ENCODE measurements around the gene LMBR1.
"Not testable (repeated sequence)": the region's sequence is repeated elsewhere in the genome, so short reads cannot be mapped to it uniquely, and the experiment has no call there.

LMBR1 gene

GRCh38 chr7:156659961-156660360 lies 233.0 kb downstream of the LMBR1 start:
- ATAC-seq (replicated peaks; ENCODE audit: extremely low read depth, poor library complexity, severe bottlenecking): no peak
- Mint-ChIP-seq H3K27ac (ENCODE audit: low read depth) (no peak overlapping the region), H3K4me3 (no peak overlapping the region), H3K36me3 (ENCODE audit: insufficient read depth) (peaks cover 1% of the 10 kb centered on the region), H3K4me1 (no peaks in the 10 kb centered on the region), H3K27me3 (peaks cover 40% of the 10 kb centered on the region), H3K9me3 (no peaks in the 10 kb centered on the region)
- no peak for DNase-seq (ENCODE audit: low spot score in 2 of 2)

- no peaks in the 10 kb centered on the region for H3K4me1 Mint-ChIP-seq
- peaks cover 1% of the 10 kb centered on the region for H3K36me3 Mint-ChIP-seq (ENCODE audit: insufficient read depth)
- no peak for ATAC-seq (replicated peaks; ENCODE audit: extremely low read depth, poor library complexity, severe bottlenecking)
- H3K9me3 Mint-ChIP-seq: no peaks in the 10 kb centered on the region
- H3K4me3 Mint-ChIP-seq: no peak overlapping the region
- DNase-seq (ENCODE audit: low spot score in 2 of 2): no peak
- H3K27me3 Mint-ChIP-seq: peaks cover 47% of the 10 kb centered on the region
- H3K27ac Mint-ChIP-seq (ENCODE audit: low read depth): no peak overlapping the region
Measured at GRCh38 chr7:156659203-156659602, 233.8 kb downstream of the LMBR1 start.

- Mint-ChIP-seq H3K4me3 (no peak overlapping the region), H3K27me3 (peaks cover 58% of the 10 kb centered on the region), H3K9me3 (no peaks in the 10 kb centered on the region), H3K4me1 (no peaks in the 10 kb centered on the region), H3K27ac (ENCODE audit: low read depth) (no peak overlapping the region), H3K36me3 (ENCODE audit: insufficient read depth) (no peaks in the 10 kb centered on the region)
- no peak for ATAC-seq (replicated peaks; ENCODE audit: extremely low read depth, poor library complexity, severe bottlenecking)
- no peak for DNase-seq (ENCODE audit: low spot score in 2 of 2)
Measured at GRCh38 chr7:156657681-156658080, 235.3 kb downstream of the LMBR1 start.

- DNase-seq (ENCODE audit: low spot score in 2 of 2) (no peak), ATAC-seq (replicated peaks; ENCODE audit: extremely low read depth, poor library complexity, severe bottlenecking) (no peak)
- Mint-ChIP-seq H3K27ac (ENCODE audit: low read depth) (no peak overlapping the region), H3K36me3 (ENCODE audit: insufficient read depth) (no peaks in the 10 kb centered on the region), H3K9me3 (no peaks in the 10 kb centered on the region), H3K27me3 (peaks cover 69% of the 10 kb centered on the region), H3K4me3 (no peak overlapping the region), H3K4me1 (no peaks in the 10 kb centered on the region)
Measured at GRCh38 chr7:156656598-156656997, 236.4 kb downstream of the LMBR1 start.

GRCh38 chr7:156655983-156656382 lies 237.0 kb downstream of the LMBR1 start:
- H3K4me1 Mint-ChIP-seq: no peaks in the 10 kb centered on the region

GRCh38 chr7:156655251-156655650 lies 237.7 kb downstream of the LMBR1 start:
- DNase-seq (ENCODE audit: low spot score in 2 of 2) (no peak), ATAC-seq (replicated peaks; ENCODE audit: extremely low read depth, poor library complexity, severe bottlenecking) (no peak)
- peaks cover 77% of the 10 kb centered on the region for H3K27me3 Mint-ChIP-seq
- no peaks in the 10 kb centered on the region for H3K9me3 Mint-ChIP-seq
- no peak overlapping the region for H3K4me3 Mint-ChIP-seq
- H3K36me3 Mint-ChIP-seq (ENCODE audit: insufficient read depth): no peaks in the 10 kb centered on the region
- H3K4me1 Mint-ChIP-seq: no peaks in the 10 kb centered on the region
- no peak overlapping the region for H3K27ac Mint-ChIP-seq (ENCODE audit: low read depth)

More at GRCh38 chr7:156655983-156656382, 237.0 kb downstream of the LMBR1 start:
- Mint-ChIP-seq H3K27ac (ENCODE audit: low read depth) (no peak overlapping the region), H3K4me3 (no peak overlapping the region), H3K36me3 (ENCODE audit: insufficient read depth) (no peaks in the 10 kb centered on the region), H3K9me3 (no peaks in the 10 kb centered on the region), H3K27me3 (peaks cover 75% of the 10 kb centered on the region)
- DNase-seq (ENCODE audit: low spot score in 2 of 2) (no peak), ATAC-seq (replicated peaks; ENCODE audit: extremely low read depth, poor library complexity, severe bottlenecking) (no peak)

GRCh38 chr7:156654511-156655234 lies 238.3 kb downstream of the LMBR1 start:
- ATAC-seq (replicated peaks; ENCODE audit: extremely low read depth, poor library complexity, severe bottlenecking) (no peak), DNase-seq (ENCODE audit: low spot score in 2 of 2) (no peak)
- Mint-ChIP-seq H3K9me3 (no peaks in the 10 kb centered on the region), H3K27me3 (peaks cover 77% of the 10 kb centered on the region), H3K4me1 (no peaks in the 10 kb centered on the region), H3K36me3 (ENCODE audit: insufficient read depth) (no peaks in the 10 kb centered on the region), H3K27ac (ENCODE audit: low read depth) (no peak overlapping the region), H3K4me3 (no peak overlapping the region)

- Mint-ChIP-seq H3K4me3 (no peak overlapping the region), H3K9me3 (no peaks in the 10 kb centered on the region)
Measured at GRCh38 chr7:156652886-156653568, 240.0 kb downstream of the LMBR1 start.

GRCh38 chr7:156651474-156651873 lies 241.5 kb downstream of the LMBR1 start:
- H3K4me1 Mint-ChIP-seq: no peaks in the 10 kb centered on the region
- no peak for DNase-seq (ENCODE audit: low spot score in 2 of 2)
- H3K27me3 Mint-ChIP-seq: peaks cover 68% of the 10 kb centered on the region
- H3K36me3 Mint-ChIP-seq (ENCODE audit: insufficient read depth): no peaks in the 10 kb centered on the region
- no peak for ATAC-seq (replicated peaks; ENCODE audit: extremely low read depth, poor library complexity, severe bottlenecking)
- H3K9me3 Mint-ChIP-seq: no peaks in the 10 kb centered on the region
- no peak overlapping the region for H3K27ac Mint-ChIP-seq (ENCODE audit: low read depth)
- no peak overlapping the region for H3K4me3 Mint-ChIP-seq

More at GRCh38 chr7:156652886-156653568, 240.0 kb downstream of the LMBR1 start:
- no peaks in the 10 kb centered on the region for H3K36me3 Mint-ChIP-seq (ENCODE audit: insufficient read depth)
- DNase-seq (ENCODE audit: low spot score in 2 of 2) (no peak), ATAC-seq (replicated peaks; ENCODE audit: extremely low read depth, poor library complexity, severe bottlenecking) (no peak)
- H3K27ac Mint-ChIP-seq (ENCODE audit: low read depth): no peak overlapping the region
- no peaks in the 10 kb centered on the region for H3K4me1 Mint-ChIP-seq
- peaks cover 76% of the 10 kb centered on the region for H3K27me3 Mint-ChIP-seq

GRCh38 chr7:156650042-156650441 lies 242.9 kb downstream of the LMBR1 start:
- Mint-ChIP-seq H3K36me3 (ENCODE audit: insufficient read depth) (no peaks in the 10 kb centered on the region), H3K9me3 (no peaks in the 10 kb centered on the region), H3K27ac (ENCODE audit: low read depth) (no peak overlapping the region), H3K4me1 (no peaks in the 10 kb centered on the region), H3K27me3 (peaks cover 68% of the 10 kb centered on the region), H3K4me3 (no peak overlapping the region)
- DNase-seq (ENCODE audit: low spot score in 2 of 2) (no peak), ATAC-seq (replicated peaks; ENCODE audit: extremely low read depth, poor library complexity, severe bottlenecking) (no peak)

- peaks cover 52% of the 10 kb centered on the region for H3K27me3 Mint-ChIP-seq
- not testable (repeated sequence) for H3K4me1 Mint-ChIP-seq; H3K4me3 Mint-ChIP-seq; ATAC-seq (replicated peaks; ENCODE audit: extremely low read depth, poor library complexity, severe bottlenecking); H3K9me3 Mint-ChIP-seq; H3K27ac Mint-ChIP-seq (ENCODE audit: low read depth); DNase-seq (ENCODE audit: low spot score in 2 of 2); H3K36me3 Mint-ChIP-seq (ENCODE audit: insufficient read depth)
Measured at GRCh38 chr7:156647330-156647729, 245.7 kb downstream of the LMBR1 start.

- H3K27ac Mint-ChIP-seq (ENCODE audit: low read depth): no peak overlapping the region
- peaks cover 31% of the 10 kb centered on the region for H3K27me3 Mint-ChIP-seq
- DNase-seq (ENCODE audit: low spot score in 2 of 2) (no peak), ATAC-seq (replicated peaks; ENCODE audit: extremely low read depth, poor library complexity, severe bottlenecking) (no peak)
- H3K4me1 Mint-ChIP-seq: peaks cover 7% of the 10 kb centered on the region
- peaks cover 7% of the 10 kb centered on the region for H3K9me3 Mint-ChIP-seq
- H3K4me3 Mint-ChIP-seq: no peak overlapping the region
- no peaks in the 10 kb centered on the region for H3K36me3 Mint-ChIP-seq (ENCODE audit: insufficient read depth)
Measured at GRCh38 chr7:156642306-156643045, 250.5 kb downstream of the LMBR1 start.
